Naive B cell (primary cell): ENCODE results near the gene NIPAL1. TPM values are rescaled to one million over a fixed set of nuclear protein-coding genes. Genes with fewer than 3 reads are reported as not detected.
A peak's percentile ranks its signal among the peaks of the same experiment; 100 is the strongest.

Source experiments
- ATAC-seq, 2 donors: fragments of 150-1000 bp; cut with Tn5 transposase; 2 replicates each; pipeline ENCODE4 v1.10.0; 2021; ENCODE audit warnings: low read depth in 2 of 2, mild to moderate bottlenecking in 2 of 2, moderate library complexity in 2 of 2
- DNase-seq: peaks from one replicate; pipeline ENCODE4 v3.0.0; 2022
- H3K27ac Mint-ChIP-seq, 6 donors: one replicate each; pipeline ENCODE4 v1.8.0; 2020 to 2022; ENCODE audit warnings: mild to moderate bottlenecking in 6 of 6, mixed read lengths in 6 of 6, moderate library complexity in 5 of 6, inconsistent platforms in 2 of 6
- H3K27me3 Mint-ChIP-seq, 3 donors: one replicate each; pipeline ENCODE4 v1.8.0; 2021 to 2022; ENCODE audit warnings: mixed read lengths in 3 of 3, mild to moderate bottlenecking in 1 of 3
- H3K36me3 Mint-ChIP-seq, 2 donors: one replicate each; pipeline ENCODE4 v1.8.0; 2020 to 2022; ENCODE audit warnings: mixed read lengths in 2 of 2, inconsistent platforms in 1 of 2, mild to moderate bottlenecking in 1 of 2
- H3K4me1 Mint-ChIP-seq, 3 donors: one replicate each; pipeline ENCODE4 v1.8.0; 2020 to 2022; ENCODE audit warnings: mixed read lengths in 3 of 3, inconsistent platforms in 1 of 3, mild to moderate bottlenecking in 1 of 3, moderate library complexity in 1 of 3
- H3K4me3 Mint-ChIP-seq, 8 donors: one replicate each; pipeline ENCODE4 v1.8.0; 2020 to 2022; ENCODE audit warnings: mild to moderate bottlenecking in 8 of 8, mixed read lengths in 8 of 8, moderate library complexity in 8 of 8, inconsistent platforms in 2 of 8
- H3K9me3 Mint-ChIP-seq, 7 donors: one replicate each; pipeline ENCODE4 v1.8.0; 2020 to 2022; ENCODE audit warnings: mixed read lengths in 7 of 7, mild to moderate bottlenecking in 5 of 7, inconsistent platforms in 2 of 7, moderate library complexity in 1 of 7
- polyA plus RNA-seq, 6 donors: library from polyadenylated mRNA; unstranded; fragments of 300-500 nt; fragmentation: Illumina TruSeq; gene quantifications; one replicate each; pipeline ENCODE4 v1.2.3, GENCODE V29; 2021; ENCODE audit warnings: low read depth in 6 of 6

The NIPAL1 gene
- polyA plus RNA-seq, 6 donors from 2014 or later: 0.29 to 0.66 TPM; not detected in 4

GRCh38 chr4:48047421-48047844 is 30.9 kb downstream of the NIPAL1 start:
- H3K4me1 Mint-ChIP-seq: peaks cover 46 to 72% (median 67%) of the 10 kb centered on the region in 3 donors
- ATAC-seq (peak; percentile 94 to 96), DNase-seq (peak; percentile 86)
- peak overlapping the region in 4 of 6 donors; percentile 8 to 81 (median 73) for H3K27ac Mint-ChIP-seq
- H3K27me3 Mint-ChIP-seq: peaks cover 8 to 18% (median 11%) of the 10 kb centered on the region in 3 donors
- peak overlapping the region; percentile 28 to 91 (median 82) for H3K4me3 Mint-ChIP-seq
- no peaks in the 10 kb centered on the region for H3K9me3 Mint-ChIP-seq
- H3K36me3 Mint-ChIP-seq: peaks cover 0 to 6% of the 10 kb centered on the region in 2 donors

- Mint-ChIP-seq H3K27me3 (peaks cover 8 to 18% (median 11%) of the 10 kb centered on the region in 3 donors), H3K27ac (peak overlapping the region in 2 of 6 donors; percentile 34 to 65), H3K9me3 (no peaks in the 10 kb centered on the region), H3K4me1 (peaks cover 42 to 68% (median 63%) of the 10 kb centered on the region in 3 donors), H3K36me3 (peaks cover 0 to 6% of the 10 kb centered on the region in 2 donors), H3K4me3 (peak overlapping the region in 7 of 8 donors; percentile 57 to 85 (median 79))
- peak; percentile 35 to 37 for ATAC-seq
- DNase-seq: peak; percentile 37
Measured at GRCh38 chr4:48047896-48048295, 31.3 kb downstream of the NIPAL1 start.

GRCh38 chr4:48049483-48049882 is 32.9 kb downstream of the NIPAL1 start:
- Mint-ChIP-seq H3K4me1 (peaks cover 33 to 52% (median 52%) of the 10 kb centered on the region in 3 donors), H3K9me3 (no peaks in the 10 kb centered on the region), H3K27me3 (peaks cover 8 to 18% (median 11%) of the 10 kb centered on the region in 3 donors), H3K27ac (peak overlapping the region in 1 of 6 donors; percentile 61), H3K4me3 (peak overlapping the region in 1 of 8 donors; percentile 21), H3K36me3 (peaks cover 0 to 6% of the 10 kb centered on the region in 2 donors)
- no peak for ATAC-seq
- no peak for DNase-seq

DNA sequence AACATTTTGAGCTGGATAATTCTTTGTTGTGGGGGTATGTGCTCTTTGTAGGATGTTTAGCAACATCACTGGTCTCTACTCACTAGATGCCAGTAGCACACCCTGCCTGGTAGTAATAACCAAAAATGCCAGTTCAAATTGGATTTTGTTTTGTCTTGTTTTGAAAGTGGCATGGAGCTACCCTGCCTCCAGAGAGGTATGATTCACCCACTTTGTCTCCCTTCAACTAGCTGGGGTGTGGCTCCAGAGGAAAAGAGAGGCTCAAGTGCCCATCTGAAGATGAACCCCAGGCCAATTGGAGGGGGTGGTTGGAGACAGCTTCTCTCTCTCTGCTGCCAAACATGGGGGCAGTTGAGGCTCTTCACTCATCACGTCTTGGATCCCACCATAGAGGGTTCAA is 34.5 kb downstream of the NIPAL1 start:
- H3K27me3 Mint-ChIP-seq: peaks cover 8 to 15% (median 11%) of the 10 kb centered on the region in 3 donors
- no peak overlapping the region for H3K4me3 Mint-ChIP-seq
- peaks cover 0 to 6% of the 10 kb centered on the region in 2 donors for H3K36me3 Mint-ChIP-seq
- H3K4me1 Mint-ChIP-seq: peaks cover 28 to 39% (median 37%) of the 10 kb centered on the region in 3 donors
- ATAC-seq (no peak), DNase-seq (no peak)
- no peak overlapping the region for H3K27ac Mint-ChIP-seq
- H3K9me3 Mint-ChIP-seq: no peaks in the 10 kb centered on the region

DNA sequence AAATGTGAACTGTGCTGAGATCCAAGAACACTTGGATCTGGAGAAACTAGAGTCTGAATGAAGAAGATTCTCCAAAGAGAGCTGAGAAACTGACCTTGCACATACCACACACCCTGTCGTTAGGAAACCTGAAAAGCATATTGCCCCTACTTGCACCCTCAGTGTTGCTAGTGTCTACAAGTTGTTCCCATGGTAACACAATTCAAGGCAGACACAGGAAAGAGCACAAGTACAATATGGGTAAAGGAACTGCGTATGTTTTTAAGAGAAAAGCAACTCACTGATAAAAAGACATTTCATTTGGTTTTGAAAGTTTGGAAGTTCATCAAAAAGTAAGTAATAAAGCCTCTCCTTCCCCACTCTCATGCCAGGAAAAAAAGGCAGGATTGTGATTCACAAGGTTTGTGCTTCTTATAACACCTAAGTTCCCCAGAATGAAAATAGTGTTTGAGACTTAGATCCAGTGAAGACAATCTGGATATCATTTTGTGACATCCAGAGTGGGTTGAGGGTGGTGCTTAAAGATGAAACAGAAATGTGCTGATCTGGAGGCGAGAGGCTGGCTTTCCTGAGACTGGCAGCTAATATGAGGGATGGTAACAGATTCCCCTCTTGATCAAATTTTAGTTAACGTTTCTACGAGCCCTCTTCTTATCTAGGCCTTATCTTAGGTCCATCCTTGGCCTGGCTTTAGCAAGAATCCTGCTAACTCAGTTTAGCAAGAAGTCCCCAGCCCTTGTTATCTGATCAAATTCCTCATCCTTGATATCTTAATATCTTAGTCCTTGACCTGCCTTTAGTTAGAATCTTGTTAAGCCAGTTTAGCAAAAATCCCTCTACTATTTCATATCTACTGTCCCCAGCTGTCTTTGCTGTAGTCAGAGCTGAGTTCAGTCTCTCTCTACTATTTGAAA is 42.3 kb downstream of the NIPAL1 start:
- ATAC-seq (no peak), DNase-seq (no peak)
- H3K9me3 Mint-ChIP-seq: peaks cover 0 to 15% (median 4%) of the 10 kb centered on the region in 7 donors
- H3K4me1 Mint-ChIP-seq: no peaks in the 10 kb centered on the region
- no peak overlapping the region for H3K4me3 Mint-ChIP-seq
- H3K27ac Mint-ChIP-seq: peak overlapping the region in 1 of 6 donors; percentile 11
- peaks cover 25 to 40% (median 29%) of the 10 kb centered on the region in 3 donors for H3K27me3 Mint-ChIP-seq
- H3K36me3 Mint-ChIP-seq: peaks cover 3 to 8% of the 10 kb centered on the region in 2 donors

DNA sequence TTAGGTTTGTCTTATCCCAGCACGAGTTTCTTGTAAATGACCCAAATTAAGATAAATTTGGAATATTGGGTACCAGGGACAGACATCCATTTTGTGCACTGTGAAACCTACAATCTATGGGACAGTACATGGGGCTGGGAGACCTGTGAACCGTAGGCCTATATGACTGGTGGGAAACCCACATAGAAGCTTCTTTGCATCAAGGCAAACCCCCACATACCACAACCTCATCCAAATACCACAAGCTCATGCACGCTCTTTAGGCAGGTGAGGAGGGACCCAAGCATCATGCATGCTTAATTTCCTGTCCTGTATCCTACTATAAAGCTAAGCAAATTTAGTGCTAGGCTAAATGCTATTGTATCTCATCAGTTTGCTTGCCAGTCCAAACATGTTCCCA is 47.8 kb downstream of the NIPAL1 start:
- ATAC-seq (peak; percentile 27 to 28), DNase-seq (no peak)
- Mint-ChIP-seq H3K4me1 (peaks cover 0 to 1% (median 0%) of the 10 kb centered on the region in 3 donors), H3K27ac (peak overlapping the region in 1 of 6 donors; percentile 57), H3K9me3 (peaks cover 0 to 14% (median 4%) of the 10 kb centered on the region in 7 donors), H3K27me3 (peaks cover 13 to 33% (median 18%) of the 10 kb centered on the region in 3 donors), H3K4me3 (no peak overlapping the region), H3K36me3 (peaks cover 3 to 8% of the 10 kb centered on the region in 2 donors)

- H3K36me3 Mint-ChIP-seq: peaks cover 0 to 5% of the 10 kb centered on the region in 2 donors
- H3K4me3 Mint-ChIP-seq: no peak overlapping the region
- H3K9me3 Mint-ChIP-seq: peaks cover 0 to 10% (median 4%) of the 10 kb centered on the region in 7 donors
- peaks cover 1 to 20% (median 5%) of the 10 kb centered on the region in 3 donors for H3K27me3 Mint-ChIP-seq
- H3K27ac Mint-ChIP-seq: peak overlapping the region in 1 of 6 donors; percentile 65
- peaks cover 0 to 1% (median 0%) of the 10 kb centered on the region in 3 donors for H3K4me1 Mint-ChIP-seq
- DNase-seq (no peak), ATAC-seq (no peak)
Measured at GRCh38 chr4:48065587-48066052, 49.0 kb downstream of the NIPAL1 start.

- no peak overlapping the region for H3K27ac Mint-ChIP-seq
- H3K4me1 Mint-ChIP-seq: peaks cover 0 to 1% (median 0%) of the 10 kb centered on the region in 3 donors
- ATAC-seq: no peak
- no peak for DNase-seq
- peaks cover 0 to 4% (median 0%) of the 10 kb centered on the region in 3 donors for H3K27me3 Mint-ChIP-seq
- H3K9me3 Mint-ChIP-seq: peaks cover 0 to 3% (median 0%) of the 10 kb centered on the region in 7 donors
- H3K36me3 Mint-ChIP-seq: peaks cover 0 to 3% of the 10 kb centered on the region in 2 donors
- no peak overlapping the region for H3K4me3 Mint-ChIP-seq
Measured at GRCh38 chr4:48067536-48067935, 51.0 kb downstream of the NIPAL1 start.

- H3K9me3 Mint-ChIP-seq: no peaks in the 10 kb centered on the region
- peaks cover 0 to 4% (median 0%) of the 10 kb centered on the region in 3 donors for H3K27me3 Mint-ChIP-seq
- DNase-seq (no peak), ATAC-seq (no peak)
- peaks cover 0 to 1% (median 0%) of the 10 kb centered on the region in 3 donors for H3K4me1 Mint-ChIP-seq
- peaks cover 0 to 4% of the 10 kb centered on the region in 2 donors for H3K36me3 Mint-ChIP-seq
- no peak overlapping the region for H3K27ac Mint-ChIP-seq
- H3K4me3 Mint-ChIP-seq: no peak overlapping the region
Measured at GRCh38 chr4:48068182-48068581, 51.6 kb downstream of the NIPAL1 start.

GRCh38 chr4:48069026-48069425 is 52.5 kb downstream of the NIPAL1 start:
- H3K27me3 Mint-ChIP-seq: peaks cover 0 to 4% (median 0%) of the 10 kb centered on the region in 3 donors
- H3K4me3 Mint-ChIP-seq: no peak overlapping the region
- DNase-seq (no peak), ATAC-seq (no peak)
- H3K27ac Mint-ChIP-seq: no peak overlapping the region
- no peaks in the 10 kb centered on the region for H3K9me3 Mint-ChIP-seq
- H3K36me3 Mint-ChIP-seq: peaks cover 0 to 4% of the 10 kb centered on the region in 2 donors
- H3K4me1 Mint-ChIP-seq: peaks cover 0 to 1% (median 0%) of the 10 kb centered on the region in 3 donors

DNA sequence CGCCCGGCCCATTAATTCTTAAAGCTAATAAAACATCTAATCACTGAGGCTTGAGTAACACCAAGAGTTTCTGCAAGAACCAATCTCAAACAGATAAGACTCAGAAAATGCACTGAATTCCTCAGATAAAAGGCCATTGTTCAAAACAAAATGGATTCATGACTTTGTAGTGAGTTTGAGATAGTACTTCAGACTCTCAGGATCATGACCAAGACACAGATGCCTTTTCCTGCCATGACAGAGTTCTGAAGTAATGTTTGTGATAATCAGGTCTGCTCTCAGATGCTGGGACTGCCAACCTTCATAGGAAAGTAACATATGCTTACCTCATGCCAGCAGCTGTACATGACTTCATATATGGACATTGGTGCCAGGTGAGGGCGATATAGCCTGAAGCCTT is 54.6 kb downstream of the NIPAL1 start:
- Mint-ChIP-seq H3K4me1 (no peaks in the 10 kb centered on the region), H3K27ac (no peak overlapping the region), H3K4me3 (no peak overlapping the region), H3K9me3 (no peaks in the 10 kb centered on the region), H3K36me3 (peaks cover 0 to 4% of the 10 kb centered on the region in 2 donors), H3K27me3 (peaks cover 0 to under 1% (median 0%) of the 10 kb centered on the region in 3 donors)
- DNase-seq: no peak
- no peak for ATAC-seq

GRCh38 chr4:48073567-48074103 is 57.1 kb downstream of the NIPAL1 start:
- no peak for DNase-seq
- Mint-ChIP-seq H3K4me3 (no peak overlapping the region), H3K4me1 (no peaks in the 10 kb centered on the region), H3K36me3 (peaks cover 0 to 4% of the 10 kb centered on the region in 2 donors), H3K27ac (no peak overlapping the region), H3K9me3 (no peaks in the 10 kb centered on the region), H3K27me3 (no peaks in the 10 kb centered on the region)
- ATAC-seq: no peak

- H3K27me3 Mint-ChIP-seq: no peaks in the 10 kb centered on the region
- peak overlapping the region in 2 of 6 donors; percentile 10 to 26 for H3K27ac Mint-ChIP-seq
- ATAC-seq (no peak), DNase-seq (no peak)
- H3K9me3 Mint-ChIP-seq: no peaks in the 10 kb centered on the region
- no peak overlapping the region for H3K4me3 Mint-ChIP-seq
- H3K36me3 Mint-ChIP-seq: peaks cover 0 to 4% of the 10 kb centered on the region in 2 donors
- no peaks in the 10 kb centered on the region for H3K4me1 Mint-ChIP-seq
Measured at GRCh38 chr4:48074657-48075056, 58.1 kb downstream of the NIPAL1 start.
